ENCODE data around the gene EVC.

The EVC gene

DNA sequence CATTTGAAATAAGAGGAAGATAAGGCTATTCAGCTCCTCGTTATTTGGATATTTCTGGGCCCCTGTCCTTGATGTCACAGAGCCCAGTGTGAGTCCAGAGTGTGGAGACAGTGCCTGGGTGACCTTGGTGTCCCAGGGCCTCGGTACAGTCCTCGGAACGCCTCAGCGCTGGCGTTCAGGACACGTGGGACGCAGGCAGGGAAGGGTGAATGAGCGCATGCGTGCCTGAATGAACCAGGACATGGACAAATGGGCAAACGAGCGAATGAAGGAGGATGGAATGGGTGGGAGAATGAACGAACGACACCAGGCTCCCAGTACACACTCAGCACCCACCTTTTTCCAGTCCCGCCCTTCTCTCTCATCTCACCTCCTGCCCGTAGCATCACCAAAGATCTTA, 44.2 kb downstream of the EVC start:
- TF ChIP-seq TAF1 (IDR thresholded peaks at IDR 0.05; ENCODE audit: borderline replicate concordance, insufficient read depth, low read length): no peak
- no peak for TF ChIP-seq POLR2AphosphoS5 (IDR thresholded peaks at IDR 0.05; ENCODE audit: low read depth, low read length)
- TF ChIP-seq FOXP2 (optimal IDR thresholded peaks at IDR 0.05; ENCODE audit: borderline replicate concordance, extremely low read depth, extremely low read length, insufficient read depth): no peak
- TF ChIP-seq, protein P1, sequence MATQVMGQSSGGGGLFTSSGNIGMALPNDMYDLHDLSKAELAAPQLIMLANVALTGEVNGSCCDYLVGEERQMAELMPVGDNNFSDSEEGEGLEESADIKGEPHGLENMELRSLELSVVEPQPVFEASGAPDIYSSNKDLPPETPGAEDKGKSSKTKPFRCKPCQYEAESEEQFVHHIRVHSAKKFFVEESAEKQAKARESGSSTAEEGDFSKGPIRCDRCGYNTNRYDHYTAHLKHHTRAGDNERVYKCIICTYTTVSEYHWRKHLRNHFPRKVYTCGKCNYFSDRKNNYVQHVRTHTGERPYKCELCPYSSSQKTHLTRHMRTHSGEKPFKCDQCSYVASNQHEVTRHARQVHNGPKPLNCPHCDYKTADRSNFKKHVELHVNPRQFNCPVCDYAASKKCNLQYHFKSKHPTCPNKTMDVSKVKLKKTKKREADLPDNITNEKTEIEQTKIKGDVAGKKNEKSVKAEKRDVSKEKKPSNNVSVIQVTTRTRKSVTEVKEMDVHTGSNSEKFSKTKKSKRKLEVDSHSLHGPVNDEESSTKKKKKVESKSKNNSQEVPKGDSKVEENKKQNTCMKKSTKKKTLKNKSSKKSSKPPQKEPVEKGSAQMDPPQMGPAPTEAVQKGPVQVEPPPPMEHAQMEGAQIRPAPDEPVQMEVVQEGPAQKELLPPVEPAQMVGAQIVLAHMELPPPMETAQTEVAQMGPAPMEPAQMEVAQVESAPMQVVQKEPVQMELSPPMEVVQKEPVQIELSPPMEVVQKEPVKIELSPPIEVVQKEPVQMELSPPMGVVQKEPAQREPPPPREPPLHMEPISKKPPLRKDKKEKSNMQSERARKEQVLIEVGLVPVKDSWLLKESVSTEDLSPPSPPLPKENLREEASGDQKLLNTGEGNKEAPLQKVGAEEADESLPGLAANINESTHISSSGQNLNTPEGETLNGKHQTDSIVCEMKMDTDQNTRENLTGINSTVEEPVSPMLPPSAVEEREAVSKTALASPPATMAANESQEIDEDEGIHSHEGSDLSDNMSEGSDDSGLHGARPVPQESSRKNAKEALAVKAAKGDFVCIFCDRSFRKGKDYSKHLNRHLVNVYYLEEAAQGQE (IDR thresholded peaks at IDR 0.05; ENCODE audit: insufficient read depth in 1 of 2, low read depth in 2 of 2, low read length in 2 of 2): no peak
- TF ChIP-seq SIN3A (IDR thresholded peaks at IDR 0.05; ENCODE audit: borderline replicate concordance, insufficient read depth, low read length): no peak

DNA sequence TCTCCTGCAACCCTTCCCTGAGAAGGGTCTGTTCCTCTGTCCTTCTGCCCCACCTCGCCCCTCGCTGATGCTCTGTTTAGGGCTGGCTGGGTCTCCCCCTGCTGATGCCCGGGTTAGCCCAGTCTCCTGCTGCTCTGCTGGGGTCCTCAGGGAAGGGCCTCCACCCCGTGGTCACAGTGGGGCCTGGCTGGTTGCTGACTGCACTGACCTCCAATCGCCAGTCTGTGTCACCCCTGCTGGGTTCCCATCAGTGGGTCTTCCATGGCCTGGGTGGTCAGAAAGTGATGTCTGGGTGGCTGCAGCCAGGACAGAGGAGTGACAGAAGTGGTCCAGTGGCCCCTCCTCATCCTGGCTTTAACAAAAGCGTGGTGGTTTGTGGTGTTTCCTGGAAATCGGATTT, 44.7 kb downstream of the EVC start:
- TF ChIP-seq, protein P1 (IDR thresholded peaks at IDR 0.05; ENCODE audit: insufficient read depth in 1 of 2, low read depth in 2 of 2, low read length in 2 of 2): no peak
- TF ChIP-seq TAF1 (IDR thresholded peaks at IDR 0.05; ENCODE audit: borderline replicate concordance, insufficient read depth, low read length) (no peak), SIN3A (IDR thresholded peaks at IDR 0.05; ENCODE audit: borderline replicate concordance, insufficient read depth, low read length) (no peak), FOXP2 (optimal IDR thresholded peaks at IDR 0.05; ENCODE audit: borderline replicate concordance, extremely low read depth, extremely low read length, insufficient read depth) (no peak), POLR2AphosphoS5 (IDR thresholded peaks at IDR 0.05; ENCODE audit: low read depth, low read length) (no peak)

DNA sequence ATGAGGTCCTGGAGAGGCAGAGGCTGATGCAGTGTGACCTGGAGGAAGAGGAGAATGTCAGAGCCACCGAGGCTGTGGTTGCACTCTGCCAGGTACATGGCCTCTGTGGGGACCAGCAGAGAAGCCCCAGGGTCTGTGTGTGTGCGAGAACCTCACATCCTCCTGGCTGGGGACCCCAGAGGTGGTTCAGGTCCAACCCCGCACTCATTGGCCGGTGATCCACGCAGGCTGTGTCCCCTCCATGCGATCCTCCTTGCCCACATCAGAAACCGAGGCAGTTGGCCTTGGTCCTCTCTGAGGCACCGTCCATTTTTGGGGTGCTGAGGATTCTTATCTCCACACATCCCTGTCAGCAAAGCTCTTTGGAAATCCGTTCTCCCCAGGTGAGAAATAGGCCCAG, 45.3 kb downstream of the EVC start:
- TF ChIP-seq, protein P1 (IDR thresholded peaks at IDR 0.05; ENCODE audit: insufficient read depth in 1 of 2, low read depth in 2 of 2, low read length in 2 of 2): no peak
- TF ChIP-seq SIN3A (IDR thresholded peaks at IDR 0.05; ENCODE audit: borderline replicate concordance, insufficient read depth, low read length) (no peak), TAF1 (IDR thresholded peaks at IDR 0.05; ENCODE audit: borderline replicate concordance, insufficient read depth, low read length) (no peak), POLR2AphosphoS5 (IDR thresholded peaks at IDR 0.05; ENCODE audit: low read depth, low read length) (no peak), FOXP2 (optimal IDR thresholded peaks at IDR 0.05; ENCODE audit: borderline replicate concordance, extremely low read depth, extremely low read length, insufficient read depth) (no peak)

DNA sequence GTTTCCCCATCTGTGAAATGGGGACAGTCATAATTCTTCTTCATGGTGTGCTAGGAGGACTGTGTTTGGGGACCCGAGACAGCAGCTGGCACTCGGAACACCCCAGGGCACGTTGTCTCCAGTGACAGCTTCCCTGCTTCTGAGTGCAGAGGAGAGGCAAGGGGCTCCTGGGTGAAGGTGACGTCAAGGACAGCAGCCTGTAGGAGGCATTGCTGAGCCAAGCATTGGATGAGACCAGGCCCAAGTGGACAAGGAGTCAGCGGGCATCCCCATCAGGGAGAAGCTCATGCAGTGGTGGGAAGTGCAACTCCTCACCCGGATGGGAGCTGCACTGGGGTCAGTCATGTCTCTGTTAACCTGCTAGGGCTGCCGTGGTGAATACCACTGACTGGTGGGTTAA, 46.1 kb downstream of the EVC start:
- TF ChIP-seq TAF1 (IDR thresholded peaks at IDR 0.05; ENCODE audit: borderline replicate concordance, insufficient read depth, low read length) (no peak), SIN3A (IDR thresholded peaks at IDR 0.05; ENCODE audit: borderline replicate concordance, insufficient read depth, low read length) (no peak), POLR2AphosphoS5 (IDR thresholded peaks at IDR 0.05; ENCODE audit: low read depth, low read length) (no peak), FOXP2 (optimal IDR thresholded peaks at IDR 0.05; ENCODE audit: borderline replicate concordance, extremely low read depth, extremely low read length, insufficient read depth) (no peak)
- TF ChIP-seq, protein P1 (IDR thresholded peaks at IDR 0.05; ENCODE audit: insufficient read depth in 1 of 2, low read depth in 2 of 2, low read length in 2 of 2): no peak

DNA sequence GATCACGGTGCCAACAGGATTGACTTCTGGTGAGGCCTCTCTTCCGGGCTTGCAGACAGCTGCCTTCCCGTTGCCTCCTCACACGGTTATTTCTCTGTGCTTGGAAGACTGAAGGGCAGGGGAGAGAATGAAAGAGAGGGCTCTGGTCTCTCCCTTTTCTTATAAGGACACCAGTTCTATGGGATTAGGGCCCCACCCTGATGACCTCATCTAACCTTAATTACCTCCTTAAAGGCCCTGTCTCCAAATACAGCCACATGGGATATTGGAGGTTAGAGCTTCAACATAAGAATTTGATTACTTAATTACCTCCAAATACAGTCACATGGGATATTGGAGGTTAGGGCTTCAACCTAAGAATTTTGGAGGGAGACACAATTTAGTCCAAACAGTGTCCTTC, 46.5 kb downstream of the EVC start:
- TF ChIP-seq FOXP2 (optimal IDR thresholded peaks at IDR 0.05; ENCODE audit: borderline replicate concordance, extremely low read depth, extremely low read length, insufficient read depth): no peak
- TF ChIP-seq, protein P1 (IDR thresholded peaks at IDR 0.05; ENCODE audit: insufficient read depth in 1 of 2, low read depth in 2 of 2, low read length in 2 of 2): no peak
- TF ChIP-seq SIN3A (IDR thresholded peaks at IDR 0.05; ENCODE audit: borderline replicate concordance, insufficient read depth, low read length): no peak
- TF ChIP-seq TAF1 (IDR thresholded peaks at IDR 0.05; ENCODE audit: borderline replicate concordance, insufficient read depth, low read length): no peak
- TF ChIP-seq POLR2AphosphoS5 (IDR thresholded peaks at IDR 0.05; ENCODE audit: low read depth, low read length): no peak
